Hematopoietic multipotent progenitor cell treated with erythropoietin and hydrocortisone succinate and interleukin-3 and kit ligand, for 15 days (in vitro differentiated cells): Measurements from ENCODE around the gene CMIP.
A peak's percentile ranks its signal among the peaks of the same experiment; 100 is the strongest.

Source experiments
- DNase-seq: peaks from one replicate; pipeline ENCODE4 v3.0.0-alpha.2; 2015; ENCODE audit warnings: low spot score

CMIP gene

GRCh38 chr16:81495321-81496234 is 51.0 kb downstream of the CMIP start:
- peak; percentile 47 for DNase-seq

GRCh38 chr16:81496321-81496720 is 51.7 kb downstream of the CMIP start:
- DNase-seq: no peak

- no peak for DNase-seq
Measured at GRCh38 chr16:81496742-81497141, 52.1 kb downstream of the CMIP start.

- peak; percentile 16 for DNase-seq
Measured at GRCh38 chr16:81497690-81498089, 53.1 kb downstream of the CMIP start.

- no peak for DNase-seq
Measured at GRCh38 chr16:81498351-81498750, 53.7 kb downstream of the CMIP start.

GRCh38 chr16:81499576-81500380 is 55.2 kb downstream of the CMIP start:
- no peak for DNase-seq

GRCh38 chr16:81500833-81501521 is 56.4 kb downstream of the CMIP start:
- no peak for DNase-seq

GRCh38 chr16:81502396-81503070 is 57.9 kb downstream of the CMIP start:
- no peak for DNase-seq

- DNase-seq: no peak
Measured at GRCh38 chr16:81505011-81505661, 60.5 kb downstream of the CMIP start.

- DNase-seq: no peak
Measured at GRCh38 chr16:81509404-81509803, 64.8 kb downstream of the CMIP start.

GRCh38 chr16:81510016-81510415 is 65.4 kb downstream of the CMIP start:
- no peak for DNase-seq

GRCh38 chr16:81511371-81511770 is 66.8 kb downstream of the CMIP start:
- DNase-seq: no peak

GRCh38 chr16:81513204-81514040 is 68.8 kb downstream of the CMIP start:
- DNase-seq: no peak

- DNase-seq: no peak
Measured at GRCh38 chr16:81514041-81514559, 69.5 kb downstream of the CMIP start.

- DNase-seq: no peak
Measured at GRCh38 chr16:81514568-81515258, 70.1 kb downstream of the CMIP start.

- no peak for DNase-seq
Measured at GRCh38 chr16:81515281-81515680, 70.7 kb downstream of the CMIP start.

GRCh38 chr16:81515721-81516120 is 71.1 kb downstream of the CMIP start:
- DNase-seq: no peak

GRCh38 chr16:81516478-81517149 is 72.0 kb downstream of the CMIP start:
- DNase-seq: no peak

- no peak for DNase-seq
Measured at GRCh38 chr16:81517150-81517499, 72.5 kb downstream of the CMIP start.
